Retina (tissue), 1 donor: ENCODE measurements around the gene SLC38A5.
"Not testable (repeated sequence)": the region's sequence is repeated elsewhere in the genome, so short reads cannot be mapped to it uniquely, and the experiment has no call there.

Source experiments
- DNase-seq: peaks from one replicate; pipeline ENCODE4 v3.0.0-alpha.2; 2016

SLC38A5 gene

DNA sequence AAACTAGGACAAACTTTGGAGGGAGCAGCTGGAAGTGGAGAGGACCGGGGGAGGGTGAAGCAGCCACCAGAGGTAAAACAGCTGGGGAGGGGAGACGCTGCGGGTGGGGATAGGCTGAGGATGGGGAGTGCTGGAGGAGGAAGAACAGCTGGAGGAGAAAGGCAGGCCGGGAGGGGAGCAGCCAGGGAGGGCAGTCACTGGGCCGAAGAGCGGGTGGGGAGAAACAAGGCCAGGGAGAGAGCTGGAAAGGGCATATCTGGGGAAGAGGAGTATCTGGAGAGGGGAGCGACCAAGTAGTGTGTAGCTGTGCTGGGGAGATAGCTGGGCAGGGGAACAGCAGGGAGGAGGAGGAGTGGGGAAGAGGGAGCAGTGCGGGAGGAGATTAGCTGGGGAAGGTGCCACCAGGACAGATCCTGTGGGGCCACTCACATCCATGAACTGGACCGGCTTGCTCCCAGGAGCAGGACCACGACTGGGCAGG, 2.7 kb downstream of the SLC38A5 start:
- DNase-seq: no peak

GRCh38 chrX:48466696-48467095, 3.4 kb downstream of the SLC38A5 start:
- DNase-seq: no peak

DNA sequence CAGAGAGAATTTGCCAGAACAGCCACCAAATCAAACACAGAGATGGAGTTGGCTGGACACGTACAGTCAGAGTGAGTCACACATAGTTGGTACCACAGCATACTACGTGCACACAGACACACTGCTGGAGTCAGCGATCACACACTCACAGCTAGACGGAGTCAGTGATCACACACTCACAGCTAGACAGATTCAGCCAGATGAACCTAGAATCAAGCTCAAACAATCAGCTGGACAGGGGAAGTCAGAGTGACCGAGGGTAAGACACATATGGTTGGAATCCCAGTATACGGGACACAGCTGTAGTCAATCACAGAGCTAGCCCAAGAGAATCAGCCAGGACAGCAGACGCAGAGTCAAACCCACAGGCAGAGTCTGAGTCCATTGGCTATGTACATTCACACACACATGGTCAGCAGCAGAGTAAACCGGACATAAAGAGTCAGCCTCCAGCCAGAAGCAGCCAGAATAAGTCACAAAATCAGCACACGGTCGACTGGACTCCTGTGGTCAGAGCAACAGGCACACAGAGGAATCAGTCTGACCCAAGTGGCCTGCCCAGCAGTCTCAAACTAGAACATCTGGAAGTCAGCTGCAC, 4.6 kb downstream of the SLC38A5 start:
- no peak for DNase-seq

DNA sequence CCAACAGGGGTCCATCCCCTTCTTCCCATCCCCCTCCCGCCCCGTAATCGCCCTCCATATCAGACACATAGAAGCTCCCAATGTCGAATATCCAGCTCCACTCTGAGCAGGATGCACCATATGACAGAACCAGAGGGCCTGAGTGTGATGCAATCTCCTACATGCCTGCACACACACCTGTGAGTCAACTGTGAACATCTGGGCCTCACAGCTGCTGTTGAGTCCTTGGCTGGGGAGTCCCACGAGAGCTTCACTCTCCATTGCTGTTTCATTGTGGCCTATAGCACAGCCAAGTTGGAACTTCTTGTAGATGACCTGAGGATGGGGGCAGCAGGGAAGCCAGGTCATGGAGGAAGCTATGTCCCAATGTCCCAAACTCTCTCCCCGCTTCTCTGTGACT, 8.2 kb downstream of the SLC38A5 start:
- DNase-seq: no peak

DNA sequence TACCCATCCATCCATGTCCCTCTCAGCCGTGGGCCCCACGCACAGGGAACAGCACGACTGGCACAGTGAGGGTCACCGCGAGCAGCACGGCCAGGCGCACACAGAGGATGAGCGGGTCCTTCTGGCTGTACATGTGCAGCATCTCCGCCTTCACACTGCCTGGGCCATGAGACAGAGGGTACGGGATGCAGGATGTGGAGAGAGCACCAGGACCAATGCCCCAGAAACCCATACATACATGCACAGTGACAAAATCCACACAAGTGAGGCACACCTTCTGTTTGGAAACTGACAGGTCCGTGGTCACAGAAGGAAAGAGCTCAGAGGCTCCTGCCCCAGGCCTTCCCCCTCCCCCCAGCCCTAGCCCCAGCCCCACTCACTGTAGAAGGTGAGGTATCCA, 9.5 kb downstream of the SLC38A5 start:
- DNase-seq: no peak

- DNase-seq: no peak
Observed at GRCh38 chrX:48460031-48460430, 10.0 kb downstream of the SLC38A5 start.

GRCh38 chrX:48459483-48459882, 10.6 kb downstream of the SLC38A5 start:
- DNase-seq: no peak

GRCh38 chrX:48458711-48459110, 11.3 kb downstream of the SLC38A5 start:
- DNase-seq: no peak

DNA sequence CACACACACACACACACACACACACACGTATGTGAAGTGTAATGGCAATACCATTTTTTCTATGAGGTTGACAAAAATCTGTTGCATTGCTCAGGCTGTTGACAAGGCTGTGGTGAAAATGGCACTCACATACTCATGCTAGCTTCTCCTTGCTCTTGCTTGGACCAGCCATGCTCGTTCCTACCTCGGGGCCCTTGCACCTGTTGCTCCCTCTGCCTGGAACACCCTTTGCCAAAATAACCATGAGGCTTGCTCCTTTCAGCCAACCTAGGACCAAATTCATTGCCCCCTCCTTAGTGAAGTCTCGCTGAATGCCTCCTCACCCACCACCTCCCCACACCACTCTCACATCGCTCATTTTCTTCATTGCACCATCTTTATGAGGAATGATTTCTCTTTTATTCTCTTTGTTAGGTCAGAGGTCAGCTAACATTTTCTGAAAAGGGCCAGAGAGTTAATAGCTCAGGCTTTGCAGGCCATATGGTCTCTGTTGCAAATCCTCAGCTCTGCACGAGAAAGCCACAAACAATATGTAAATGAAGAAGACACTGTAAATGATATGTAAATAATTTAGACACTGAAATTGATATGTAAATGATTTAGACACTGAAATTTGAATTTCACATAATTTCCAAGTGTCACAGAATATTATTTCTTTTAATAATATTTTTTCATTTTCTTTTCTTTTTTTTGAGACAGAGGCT, 13.3 kb downstream of the SLC38A5 start:
- no peak for DNase-seq

DNA sequence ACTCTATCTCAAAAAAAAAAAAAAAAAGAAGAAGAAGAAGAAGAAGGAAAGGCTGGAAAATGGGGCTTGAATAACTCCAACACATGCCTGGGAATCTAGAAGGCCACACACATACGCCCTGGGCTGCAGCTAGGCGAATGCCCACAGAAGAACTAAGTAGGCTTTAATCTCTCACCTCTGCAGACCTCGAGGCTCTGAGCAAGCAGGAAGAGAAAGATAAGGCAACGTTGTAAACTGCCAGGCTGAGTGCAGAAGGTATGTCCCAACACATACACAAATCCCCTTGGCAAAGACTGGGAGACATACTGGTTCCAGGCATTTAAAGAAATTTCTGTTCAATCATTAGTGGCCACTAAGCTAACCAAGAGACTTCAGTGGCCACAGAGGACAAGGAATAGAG, 18.4 kb downstream of the SLC38A5 start:
- no peak for DNase-seq

- DNase-seq: no peak
Observed at GRCh38 chrX:48450076-48450475, 20.0 kb downstream of the SLC38A5 start.

DNA sequence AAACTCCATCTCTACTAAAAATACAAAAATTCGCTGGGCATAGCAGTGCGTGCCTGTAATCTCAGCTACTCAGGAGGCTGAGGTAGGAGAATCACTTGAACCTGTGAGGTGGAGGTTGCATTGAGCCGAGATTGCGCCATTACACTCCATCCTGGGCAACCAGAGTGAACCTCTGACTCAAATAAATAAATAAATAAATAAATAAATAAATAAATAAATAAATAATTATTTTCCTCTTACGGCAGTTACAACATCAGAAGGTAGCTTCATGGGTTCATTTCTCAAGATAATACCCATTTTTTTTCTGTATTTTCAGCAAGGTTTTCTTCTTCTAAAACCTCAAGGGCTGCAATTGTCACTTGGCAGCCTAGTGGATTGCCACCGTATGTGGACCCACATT, 22.9 kb downstream of the SLC38A5 start:
- DNase-seq: not testable (repeated sequence)

- DNase-seq: not testable (repeated sequence)
Observed at GRCh38 chrX:48433713-48434112, 36.3 kb downstream of the SLC38A5 start.

- not testable (repeated sequence) for DNase-seq
Observed at GRCh38 chrX:48430166-48430565, 39.9 kb downstream of the SLC38A5 start.

DNA sequence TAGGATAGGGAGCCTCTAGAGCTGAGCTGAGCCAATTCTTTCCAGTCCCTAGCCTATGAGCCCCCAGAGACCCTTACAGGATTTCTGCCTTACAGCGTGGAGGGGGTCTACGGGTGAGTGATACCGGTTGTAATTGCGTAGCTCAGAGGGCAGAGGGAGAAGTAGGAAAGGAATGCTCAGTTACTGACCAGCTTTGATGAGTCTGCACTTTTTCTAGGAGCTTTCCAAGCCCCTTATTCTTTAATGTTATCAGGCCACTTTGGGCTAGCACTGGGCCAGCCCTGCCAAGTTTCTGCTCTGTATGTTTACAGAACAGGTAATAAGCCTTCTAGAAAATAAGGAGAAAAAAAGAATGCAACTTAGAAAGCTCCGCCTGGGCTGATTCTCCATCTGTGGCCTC, 40.5 kb downstream of the SLC38A5 start:
- not testable (repeated sequence) for DNase-seq

GRCh38 chrX:48427027-48427716, 42.9 kb downstream of the SLC38A5 start:
- DNase-seq: not testable (repeated sequence)

DNA sequence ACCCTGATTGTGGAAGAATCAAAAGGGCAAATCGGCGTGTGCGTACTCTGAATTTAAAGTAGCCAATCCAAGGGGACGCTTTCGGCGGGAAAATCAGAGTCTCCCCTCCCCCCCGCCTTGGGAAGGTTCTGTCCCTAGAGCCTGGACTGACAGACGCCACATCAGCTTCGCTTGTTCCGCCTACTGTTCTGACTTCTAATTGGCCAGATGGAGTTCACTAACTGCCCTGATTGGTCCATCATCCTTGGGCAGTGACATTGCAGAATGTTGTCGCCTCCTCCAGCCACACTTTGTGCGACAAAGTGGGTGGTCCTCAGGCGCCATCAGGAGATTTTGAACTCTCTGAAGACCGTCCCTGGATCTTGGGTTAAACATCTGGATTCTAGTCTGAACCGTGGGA, 58.2 kb downstream of the SLC38A5 start, which contains the start of gene SSX4B:
SSX4B (minus strand) TSS at position 101 of the 400 bp plus-strand sequence. CDS start 588 bp downstream, outside the sequence.
- DNase-seq: not testable (repeated sequence)
